SK-N-SH treated with all-trans-retinoic acid at 6 μM for 48 hours (cell line): ENCODE measurements around the gene ARSJ.

Source experiments
- ATAC-seq: fragments of 200-7000 bp; cut with Tn5 transposase; 3 replicates; pipeline ENCODE4 v1.9.1; 2020; ENCODE audit warnings: mild to moderate bottlenecking, moderate library complexity
- ARNTL ChIP-seq: fragments of 450-650 bp; formaldehyde crosslinking; IDR thresholded peaks from 2 replicates; pipeline ENCODE4 v1.5.0; 2020; ENCODE audit warnings: low read depth, mild to moderate bottlenecking, moderate library complexity, borderline replicate concordance
- BACH2 ChIP-seq: fragments of 250-450 bp; sonication (Bioruptor Pico); IDR thresholded peaks from 2 replicates; pipeline ENCODE4 v1.9.0; 2021; ENCODE audit warnings: mild to moderate bottlenecking, borderline replicate concordance
- CREB5 ChIP-seq: fragments of 250-450 bp; sonication (Bioruptor Pico); IDR thresholded peaks from 2 replicates; pipeline ENCODE4 v1.5.1; 2020; ENCODE audit warnings: low read depth, mild to moderate bottlenecking, moderate library complexity
- CSDC2 ChIP-seq: fragments of 250-450 bp; sonication (Bioruptor Pico); IDR thresholded peaks from 2 replicates; pipeline ENCODE4 v1.5.0; 2020; ENCODE audit warnings: mild to moderate bottlenecking, moderate library complexity
- ESRRG ChIP-seq: fragments of 250-450 bp; sonication (Bioruptor Pico); IDR thresholded peaks from 2 replicates; pipeline ENCODE4 v1.6.1; 2021; ENCODE audit warnings: mild to moderate bottlenecking
- GLIS3 ChIP-seq: fragments of 250-450 bp; sonication (Bioruptor Pico); IDR thresholded peaks from 2 replicates; pipeline ENCODE4 v1.5.0; 2020; ENCODE audit warnings: mild to moderate bottlenecking, moderate library complexity
- POU6F1 ChIP-seq: fragments of 250-450 bp; sonication (Bioruptor Pico); IDR thresholded peaks from 2 replicates; pipeline ENCODE4 v1.8.0; 2021; ENCODE audit warnings: low read depth, mild to moderate bottlenecking, moderate library complexity, borderline replicate concordance
- PPARA ChIP-seq: fragments of 250-450 bp; sonication (Bioruptor Pico); IDR thresholded peaks from 2 replicates; pipeline ENCODE4 v1.5.0; 2020; ENCODE audit warnings: mild to moderate bottlenecking, borderline replicate concordance
- RARB ChIP-seq: fragments of 250-450 bp; sonication (Bioruptor Pico); IDR thresholded peaks from 2 replicates; pipeline ENCODE4 v1.8.0; 2021; ENCODE audit warnings: mild to moderate bottlenecking, moderate library complexity
- SNAI2 ChIP-seq: fragments of 250-450 bp; sonication (Bioruptor Pico); IDR thresholded peaks from 2 replicates; pipeline ENCODE4 v1.5.0; 2020; ENCODE audit warnings: mild to moderate bottlenecking, moderate library complexity
- TCF4 ChIP-seq: fragments of 250-450 bp; sonication (Bioruptor Pico); IDR thresholded peaks from 2 replicates; pipeline ENCODE4 v1.8.0; 2021; ENCODE audit warnings: mild to moderate bottlenecking, moderate library complexity, borderline replicate concordance
- TOX ChIP-seq: fragments of 250-450 bp; sonication (Bioruptor Pico); IDR thresholded peaks from 2 replicates; pipeline ENCODE4 v1.8.0; 2021; ENCODE audit warnings: mild to moderate bottlenecking, moderate library complexity, borderline replicate concordance
- ZC3H10 ChIP-seq: fragments of 250-450 bp; sonication (Bioruptor Pico); IDR thresholded peaks from 2 replicates; pipeline ENCODE4 v1.5.1; 2021; ENCODE audit warnings: mild to moderate bottlenecking, moderate library complexity
- ZFP3 ChIP-seq: fragments of 250-450 bp; sonication (Bioruptor Pico); IDR thresholded peaks from 2 replicates; pipeline ENCODE4 v1.5.0; 2020; ENCODE audit warnings: mild to moderate bottlenecking, moderate library complexity
- ZFP30 ChIP-seq: fragments of 450-650 bp; formaldehyde crosslinking; IDR thresholded peaks from 2 replicates; pipeline ENCODE4 v1.5.0; 2022; ENCODE audit warnings: mild to moderate bottlenecking, moderate library complexity
- ZNF565 ChIP-seq: fragments of 450-650 bp; formaldehyde crosslinking; conservative IDR thresholded peaks from 2 replicates; pipeline ENCODE4 v1.5.0; 2020; ENCODE audit warnings: low read depth, mild to moderate bottlenecking, moderate library complexity
- ZNF70 ChIP-seq: fragments of 450-650 bp; formaldehyde crosslinking; IDR thresholded peaks from 2 replicates; pipeline ENCODE4 v1.5.0; 2020; ENCODE audit warnings: mild to moderate bottlenecking, moderate library complexity
- ZNF8 ChIP-seq: fragments of 450-650 bp; formaldehyde crosslinking; IDR thresholded peaks from 2 replicates; pipeline ENCODE4 v1.5.0; 2020; ENCODE audit warnings: mild to moderate bottlenecking, moderate library complexity
- TF ChIP-seq, protein P1 (sequence below): fragments of 250-450 bp; sonication (Bioruptor Pico); IDR thresholded peaks from 2 replicates; pipeline ENCODE4 v1.8.0; 2020; ENCODE audit warnings: mild to moderate bottlenecking, moderate library complexity, borderline replicate concordance

Gene ARSJ

GRCh38 chr4:113874480-113874879 is 105.0 kb downstream of the ARSJ start:
- TF ChIP-seq BACH2 (CRISPR knock-in tag), result no peak
- TF ChIP-seq ZFP30 (CRISPR knock-in tag), result no peak
- TF ChIP-seq CSDC2 (CRISPR knock-in tag), result no peak
- no peak for ATAC-seq

DNA sequence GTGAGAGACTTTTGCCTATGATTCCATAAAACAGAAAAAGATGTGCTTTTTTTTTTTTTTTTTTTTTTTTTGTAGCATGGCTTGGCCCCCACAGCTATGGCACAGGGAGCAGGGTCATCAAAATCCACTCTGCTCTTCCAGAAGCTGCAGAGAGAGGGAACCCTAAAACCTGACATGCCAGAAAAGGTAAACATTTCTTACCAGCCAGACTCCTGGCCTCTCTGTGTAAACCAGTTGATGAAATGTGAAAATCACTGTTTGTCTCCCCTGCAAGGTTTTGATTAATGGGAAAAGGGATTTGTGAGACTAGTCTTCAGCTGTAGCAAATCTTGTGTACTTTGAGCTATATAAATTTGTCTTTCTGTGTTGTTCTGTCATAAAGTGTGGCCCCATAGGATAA is 105.9 kb downstream of the ARSJ start:
- no peak for ATAC-seq
- TF ChIP-seq, protein P1, sequence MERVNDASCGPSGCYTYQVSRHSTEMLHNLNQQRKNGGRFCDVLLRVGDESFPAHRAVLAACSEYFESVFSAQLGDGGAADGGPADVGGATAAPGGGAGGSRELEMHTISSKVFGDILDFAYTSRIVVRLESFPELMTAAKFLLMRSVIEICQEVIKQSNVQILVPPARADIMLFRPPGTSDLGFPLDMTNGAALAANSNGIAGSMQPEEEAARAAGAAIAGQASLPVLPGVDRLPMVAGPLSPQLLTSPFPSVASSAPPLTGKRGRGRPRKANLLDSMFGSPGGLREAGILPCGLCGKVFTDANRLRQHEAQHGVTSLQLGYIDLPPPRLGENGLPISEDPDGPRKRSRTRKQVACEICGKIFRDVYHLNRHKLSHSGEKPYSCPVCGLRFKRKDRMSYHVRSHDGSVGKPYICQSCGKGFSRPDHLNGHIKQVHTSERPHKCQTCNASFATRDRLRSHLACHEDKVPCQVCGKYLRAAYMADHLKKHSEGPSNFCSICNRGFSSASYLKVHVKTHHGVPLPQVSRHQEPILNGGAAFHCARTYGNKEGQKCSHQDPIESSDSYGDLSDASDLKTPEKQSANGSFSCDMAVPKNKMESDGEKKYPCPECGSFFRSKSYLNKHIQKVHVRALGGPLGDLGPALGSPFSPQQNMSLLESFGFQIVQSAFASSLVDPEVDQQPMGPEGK (CRISPR knock-in tag), result no peak
- no peak for TF ChIP-seq ESRRG (CRISPR knock-in tag)
- TF ChIP-seq ZNF8 (CRISPR knock-in tag), result no peak
- no peak for TF ChIP-seq ZFP3
- TF ChIP-seq CREB5 (CRISPR knock-in tag), result no peak
- no peak for TF ChIP-seq ZNF70 (CRISPR knock-in tag)
- TF ChIP-seq ZC3H10, result no peak
- TF ChIP-seq PPARA (CRISPR knock-in tag), result no peak
- TF ChIP-seq RARB (CRISPR knock-in tag), result no peak
- TF ChIP-seq GLIS3 (CRISPR knock-in tag), result no peak

- TF ChIP-seq ZC3H10 (no peak), ESRRG (CRISPR knock-in tag) (no peak), TOX (CRISPR knock-in tag) (no peak), GLIS3 (CRISPR knock-in tag) (no peak)
- TF ChIP-seq, protein P1 (CRISPR knock-in tag), result no peak
- peak; percentile 44 for ATAC-seq
These were observed 106.8 kb downstream of the ARSJ start for GRCh38 chr4:113872426-113873260.

DNA sequence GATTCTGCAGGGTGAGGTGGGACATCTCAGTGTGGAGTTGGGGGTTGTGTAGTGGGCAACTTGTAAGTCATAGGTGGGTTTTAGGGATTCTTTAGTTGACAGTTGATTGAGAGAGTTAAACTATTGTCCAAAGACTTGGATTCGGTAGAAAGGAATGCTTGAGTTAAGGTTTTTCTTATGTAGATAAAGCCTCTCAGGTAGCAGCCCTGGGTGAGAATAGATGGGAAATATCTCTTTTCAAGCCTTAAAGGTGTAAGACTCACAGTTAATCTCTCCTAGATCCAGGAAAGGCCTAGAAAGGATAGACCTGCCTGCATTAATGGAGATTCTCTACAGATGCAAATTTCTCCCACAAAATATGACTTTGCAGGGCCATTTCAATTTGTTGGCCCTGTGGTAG is 108.4 kb downstream of the ARSJ start:
- ATAC-seq, result no peak
- TF ChIP-seq ZC3H10 (no peak), ZFP30 (CRISPR knock-in tag) (no peak), ZNF8 (CRISPR knock-in tag) (no peak), PPARA (CRISPR knock-in tag) (no peak), CREB5 (CRISPR knock-in tag) (no peak), ZNF70 (CRISPR knock-in tag) (no peak), BACH2 (CRISPR knock-in tag) (no peak), TOX (CRISPR knock-in tag) (no peak), ARNTL (no peak)
- TF ChIP-seq, protein P1 (CRISPR knock-in tag), result no peak

DNA sequence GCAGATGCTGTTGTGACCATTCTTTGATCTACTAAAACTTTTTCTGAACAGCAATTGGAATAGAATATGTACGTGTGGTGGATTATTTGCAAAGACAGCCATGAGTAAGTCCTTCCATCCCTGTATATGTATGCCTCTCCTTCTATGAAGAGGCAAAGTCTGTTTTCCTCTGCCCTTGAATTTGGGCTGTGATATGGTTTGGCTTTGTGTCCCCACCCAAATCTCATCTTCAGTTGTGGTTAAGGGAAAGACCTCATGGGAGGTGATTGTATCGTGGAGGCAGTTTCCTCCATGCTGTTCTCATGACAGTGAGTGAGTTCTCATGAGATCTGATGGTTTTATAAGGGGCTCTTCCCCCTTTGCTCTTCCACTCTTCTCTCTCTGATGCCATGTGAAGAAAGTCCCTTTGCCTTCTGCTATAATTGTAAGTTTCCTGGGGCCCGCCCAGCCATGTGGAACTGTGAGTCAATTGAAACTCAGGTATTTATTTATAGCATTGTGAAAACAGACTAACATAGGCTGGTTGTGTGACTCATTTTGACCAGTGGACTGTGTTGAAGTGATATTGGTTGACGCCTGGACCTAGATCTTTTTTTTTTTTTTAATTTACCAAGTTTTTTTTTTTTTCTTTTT is 109.6 kb downstream of the ARSJ start:
- ATAC-seq, result no peak
- TF ChIP-seq ZFP3 (no peak), POU6F1 (CRISPR knock-in tag) (no peak), CREB5 (CRISPR knock-in tag) (no peak), CSDC2 (CRISPR knock-in tag) (no peak), ZC3H10 (no peak), SNAI2 (no peak), PPARA (CRISPR knock-in tag) (no peak), ZNF565 (no peak), RARB (CRISPR knock-in tag) (no peak), GLIS3 (CRISPR knock-in tag) (no peak), TCF4 (CRISPR knock-in tag) (no peak)
